Glutamatergic neuron (in vitro differentiated cells): ENCODE data around the gene CNTNAP2. TPM values are rescaled to one million over a fixed set of nuclear protein-coding genes. Genes with fewer than 3 reads are reported as not detected.
"Not testable (repeated sequence)": the region's sequence is repeated elsewhere in the genome, so short reads cannot be mapped to it uniquely, and the experiment has no call there.

Experiments
- DNase-seq: peaks from one replicate; pipeline ENCODE4 v3.0.0; 2022
- H3K27ac Mint-ChIP-seq: one replicate; pipeline ENCODE4 v1.8.0; 2020; ENCODE audit warnings: mild to moderate bottlenecking, mixed read lengths, inconsistent platforms; ENCODE audit not compliant: unreplicated experiment
- H3K27me3 Mint-ChIP-seq: one replicate; pipeline ENCODE4 v1.8.0; 2020; ENCODE audit warnings: mild to moderate bottlenecking, moderate library complexity, mixed read lengths, inconsistent platforms; ENCODE audit not compliant: unreplicated experiment
- H3K36me3 Mint-ChIP-seq: one replicate; pipeline ENCODE4 v1.8.0; 2020; ENCODE audit warnings: mild to moderate bottlenecking, mixed read lengths, inconsistent platforms; ENCODE audit not compliant: unreplicated experiment
- H3K4me1 Mint-ChIP-seq: one replicate; pipeline ENCODE4 v1.8.0; 2020; ENCODE audit warnings: mild to moderate bottlenecking, low read depth, mixed read lengths, inconsistent platforms; ENCODE audit not compliant: unreplicated experiment
- H3K4me3 Mint-ChIP-seq: one replicate; pipeline ENCODE4 v1.8.0; 2020; ENCODE audit warnings: mild to moderate bottlenecking, mixed read lengths, inconsistent platforms; ENCODE audit not compliant: unreplicated experiment
- H3K9me3 Mint-ChIP-seq: one replicate; pipeline ENCODE4 v1.8.0; 2020; ENCODE audit warnings: mild to moderate bottlenecking, moderate library complexity, mixed read lengths, inconsistent platforms; ENCODE audit not compliant: unreplicated experiment
- total RNA-seq: library from RNA; stranded (reverse); fragmentation: NEBNext Ultra II Directional; extraction: Animal tissue kit (Norgen Biotek cat#: 25700); gene quantifications from one replicate; pipeline ENCODE4 v1.2.1, GENCODE V29; 2021; ENCODE audit not compliant: unreplicated experiment
- TF ChIP-seq, protein P1 (sequence below): fragments of 200-600 bp; sonication (generic); IDR thresholded peaks from one replicate; pipeline ENCODE4 v1.5.0; 2021; ENCODE audit not compliant: partially characterized antibody, unreplicated experiment

CNTNAP2 gene
- total RNA-seq, 1 donor from 2014 or later: 25.8 TPM

DNA sequence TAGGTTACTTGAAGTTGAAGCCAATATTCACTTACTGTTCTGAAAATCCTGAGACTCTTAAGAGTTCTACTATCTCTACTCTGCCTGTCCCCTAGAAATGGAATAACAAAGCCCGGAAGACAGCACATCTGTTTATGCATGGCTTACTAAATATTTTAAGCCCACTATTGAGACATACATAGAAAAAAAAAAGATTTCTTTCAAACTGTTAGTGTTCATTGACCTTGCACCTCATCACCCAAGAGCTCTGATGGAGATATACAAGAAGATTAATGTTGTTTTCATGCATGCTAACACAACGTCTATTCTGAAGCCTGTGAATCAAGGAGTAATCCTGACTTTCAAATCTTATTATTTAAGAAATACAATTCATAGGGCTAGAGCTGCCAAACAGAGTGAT is 1614.7 kb downstream of the CNTNAP2 start:
- Mint-ChIP-seq H3K36me3 (peaks cover under 1% of the 10 kb centered on the region), H3K4me1 (no peaks in the 10 kb centered on the region), H3K9me3 (peaks cover under 1% of the 10 kb centered on the region), H3K27me3 (no peaks in the 10 kb centered on the region), H3K4me3 (no peak overlapping the region), H3K27ac (no peak overlapping the region)
- TF ChIP-seq, protein P1, sequence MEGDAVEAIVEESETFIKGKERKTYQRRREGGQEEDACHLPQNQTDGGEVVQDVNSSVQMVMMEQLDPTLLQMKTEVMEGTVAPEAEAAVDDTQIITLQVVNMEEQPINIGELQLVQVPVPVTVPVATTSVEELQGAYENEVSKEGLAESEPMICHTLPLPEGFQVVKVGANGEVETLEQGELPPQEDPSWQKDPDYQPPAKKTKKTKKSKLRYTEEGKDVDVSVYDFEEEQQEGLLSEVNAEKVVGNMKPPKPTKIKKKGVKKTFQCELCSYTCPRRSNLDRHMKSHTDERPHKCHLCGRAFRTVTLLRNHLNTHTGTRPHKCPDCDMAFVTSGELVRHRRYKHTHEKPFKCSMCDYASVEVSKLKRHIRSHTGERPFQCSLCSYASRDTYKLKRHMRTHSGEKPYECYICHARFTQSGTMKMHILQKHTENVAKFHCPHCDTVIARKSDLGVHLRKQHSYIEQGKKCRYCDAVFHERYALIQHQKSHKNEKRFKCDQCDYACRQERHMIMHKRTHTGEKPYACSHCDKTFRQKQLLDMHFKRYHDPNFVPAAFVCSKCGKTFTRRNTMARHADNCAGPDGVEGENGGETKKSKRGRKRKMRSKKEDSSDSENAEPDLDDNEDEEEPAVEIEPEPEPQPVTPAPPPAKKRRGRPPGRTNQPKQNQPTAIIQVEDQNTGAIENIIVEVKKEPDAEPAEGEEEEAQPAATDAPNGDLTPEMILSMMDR: no peak
- no peak for DNase-seq

DNA sequence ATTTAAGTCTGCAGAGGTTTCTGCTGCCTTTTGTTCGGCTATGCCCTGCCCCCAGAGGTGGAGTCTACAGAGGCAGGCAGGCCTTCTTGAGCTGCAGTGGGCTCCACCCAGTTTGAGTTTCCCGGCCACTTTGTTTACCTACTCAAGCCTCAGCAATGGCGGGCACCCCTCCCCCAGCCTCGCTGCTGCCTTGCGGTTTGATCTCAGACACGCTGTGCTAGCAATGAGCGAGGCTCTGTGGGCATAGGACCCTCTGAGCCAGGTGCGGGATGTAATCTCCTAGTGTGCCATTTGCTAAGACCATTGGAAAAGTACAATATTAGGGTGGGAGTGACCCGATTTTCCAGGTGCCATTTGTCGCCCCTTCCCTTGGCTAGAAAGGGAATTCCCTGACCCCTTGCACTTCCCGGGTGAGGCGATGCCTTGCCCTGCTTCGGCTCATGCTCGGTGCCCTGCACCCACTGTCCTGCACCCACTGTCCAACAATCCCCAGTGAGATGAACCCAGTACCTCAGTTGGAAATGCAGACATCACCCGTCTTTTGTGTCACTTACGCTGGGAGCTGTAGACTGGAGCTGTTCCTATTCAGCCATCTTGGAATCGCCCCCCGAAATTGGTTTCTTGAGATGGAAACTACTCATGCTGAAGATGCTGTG is 1621.1 kb downstream of the CNTNAP2 start:
- not testable (repeated sequence) for H3K9me3 Mint-ChIP-seq, H3K27ac Mint-ChIP-seq, H3K4me3 Mint-ChIP-seq, H3K27me3 Mint-ChIP-seq, DNase-seq, H3K4me1 Mint-ChIP-seq
- H3K36me3 Mint-ChIP-seq: peaks cover 12% of the 10 kb centered on the region

DNA sequence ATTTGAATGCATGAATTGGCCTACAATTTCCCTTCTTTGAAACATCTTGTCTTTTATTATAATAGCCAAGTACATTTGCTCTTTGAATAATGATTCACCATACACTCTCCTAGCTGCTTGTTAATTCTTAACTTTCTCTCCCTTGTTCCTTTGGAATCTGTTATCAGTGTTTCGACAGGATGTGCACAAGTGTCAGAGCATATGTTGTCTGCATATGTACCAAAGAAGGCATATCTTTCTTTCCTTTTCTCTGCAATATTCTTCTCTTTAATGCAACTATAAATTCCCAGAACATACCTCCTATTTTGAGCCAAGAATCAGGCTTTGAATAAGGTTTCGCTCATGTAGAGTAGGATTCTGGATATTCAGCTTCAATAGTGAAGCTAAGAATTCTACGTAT is 1625.7 kb downstream of the CNTNAP2 start:
- Mint-ChIP-seq H3K4me3 (no peak overlapping the region), H3K9me3 (no peaks in the 10 kb centered on the region), H3K4me1 (no peaks in the 10 kb centered on the region), H3K27ac (no peak overlapping the region), H3K36me3 (peaks cover 6% of the 10 kb centered on the region), H3K27me3 (peaks cover 2% of the 10 kb centered on the region)
- no peak for DNase-seq
- TF ChIP-seq, protein P1: no peak

DNA sequence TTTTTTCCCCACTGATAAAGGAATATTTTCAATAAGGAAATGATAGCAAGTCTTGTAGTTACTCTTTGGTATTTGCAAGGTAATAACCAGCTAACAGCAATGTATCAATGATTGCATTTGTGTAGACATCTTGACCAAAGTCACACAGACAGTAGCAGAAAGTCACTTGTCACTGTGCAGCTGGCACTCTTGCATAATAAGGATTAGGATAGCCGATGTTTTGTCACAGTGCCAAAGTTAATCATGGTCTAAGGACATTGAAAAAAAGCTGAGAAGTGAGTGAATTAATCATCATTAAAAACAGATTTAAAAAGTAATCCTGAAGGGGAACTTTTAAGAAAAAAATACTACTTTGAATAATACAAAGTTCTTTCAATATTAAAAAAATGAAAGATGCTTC is 1639.7 kb downstream of the CNTNAP2 start:
- TF ChIP-seq, protein P1: no peak
- Mint-ChIP-seq H3K9me3 (no peaks in the 10 kb centered on the region), H3K4me1 (no peaks in the 10 kb centered on the region), H3K4me3 (no peak overlapping the region), H3K27ac (no peak overlapping the region), H3K27me3 (no peaks in the 10 kb centered on the region), H3K36me3 (no peaks in the 10 kb centered on the region)
- no peak for DNase-seq

DNA sequence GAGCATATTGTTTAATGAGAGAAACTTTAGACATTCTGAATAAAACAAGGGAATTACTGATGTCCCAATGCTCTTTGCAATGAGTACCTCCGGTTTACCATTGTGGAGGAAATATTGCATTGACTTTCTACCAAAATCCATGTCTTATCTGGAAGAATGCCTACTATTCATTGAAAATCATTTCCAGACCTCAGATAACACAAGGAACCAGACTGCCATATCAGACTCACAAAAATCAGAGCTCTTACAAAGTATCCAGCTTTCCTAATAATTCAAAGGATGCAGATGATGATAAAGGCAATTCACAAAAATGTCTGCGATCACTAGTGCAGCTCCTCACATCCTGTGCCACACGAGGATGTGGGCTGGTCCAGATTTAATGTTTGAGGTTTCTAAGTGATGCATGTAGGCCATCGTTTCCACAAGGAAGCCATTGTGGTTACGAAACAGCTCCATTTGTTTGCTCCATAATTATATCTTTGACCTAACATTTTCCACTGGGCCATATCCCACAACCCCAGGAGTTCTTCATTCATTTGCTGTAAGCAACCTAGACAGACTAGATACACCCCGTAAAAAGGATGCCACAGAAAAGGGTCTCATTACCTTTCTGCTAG is 1642.8 kb downstream of the CNTNAP2 start:
- no peak for DNase-seq
- Mint-ChIP-seq H3K27me3 (no peaks in the 10 kb centered on the region), H3K27ac (no peak overlapping the region), H3K36me3 (no peaks in the 10 kb centered on the region), H3K9me3 (no peaks in the 10 kb centered on the region), H3K4me3 (no peak overlapping the region), H3K4me1 (no peaks in the 10 kb centered on the region)
- TF ChIP-seq, protein P1: no peak
